ENCODE measurements around the gene MPP7.

DNA sequence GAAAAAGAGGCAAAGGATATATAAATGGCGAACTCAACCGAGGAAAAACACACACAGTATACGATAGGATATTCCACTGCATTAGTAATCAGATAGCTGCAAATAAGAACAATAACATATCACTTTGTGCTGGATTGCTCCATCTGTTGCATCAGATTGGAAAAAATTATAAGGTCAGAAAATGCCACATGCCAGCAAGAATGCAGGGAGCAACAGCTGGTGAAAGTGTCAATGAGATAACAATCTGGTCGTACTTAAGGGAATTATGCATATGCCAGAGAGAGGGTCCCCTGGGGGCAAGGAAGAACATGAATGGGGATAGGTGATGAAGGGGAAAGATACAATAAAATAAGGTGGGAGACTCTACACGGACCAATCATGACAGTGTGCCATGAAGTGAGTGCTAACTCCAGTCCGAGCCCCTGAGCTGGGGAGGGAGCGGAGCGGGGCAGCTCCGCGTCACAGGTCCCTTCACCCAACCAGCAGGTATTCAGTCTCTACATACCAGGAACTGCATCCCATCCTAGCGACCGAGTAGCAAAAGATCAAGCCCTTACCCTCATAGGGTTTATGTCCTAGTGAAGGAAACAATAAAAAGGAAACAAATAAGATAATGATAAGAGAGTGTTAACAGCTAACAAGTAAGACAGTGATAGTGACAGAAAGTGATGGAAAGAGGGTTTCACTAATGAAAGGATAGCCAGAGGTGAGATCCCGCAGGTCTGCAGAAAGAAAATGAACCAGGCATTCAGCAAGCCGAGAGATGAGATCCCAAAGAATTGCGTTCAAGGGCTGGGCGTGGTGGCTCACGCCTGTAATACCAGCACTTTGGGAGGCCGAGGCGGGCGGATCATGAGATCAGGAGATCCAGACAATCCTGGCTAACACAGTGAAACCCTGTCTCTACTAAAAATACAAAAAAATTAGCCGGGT is 9.4 kb downstream of the MPP7 start:
- TF ChIP-seq, protein P1, sequence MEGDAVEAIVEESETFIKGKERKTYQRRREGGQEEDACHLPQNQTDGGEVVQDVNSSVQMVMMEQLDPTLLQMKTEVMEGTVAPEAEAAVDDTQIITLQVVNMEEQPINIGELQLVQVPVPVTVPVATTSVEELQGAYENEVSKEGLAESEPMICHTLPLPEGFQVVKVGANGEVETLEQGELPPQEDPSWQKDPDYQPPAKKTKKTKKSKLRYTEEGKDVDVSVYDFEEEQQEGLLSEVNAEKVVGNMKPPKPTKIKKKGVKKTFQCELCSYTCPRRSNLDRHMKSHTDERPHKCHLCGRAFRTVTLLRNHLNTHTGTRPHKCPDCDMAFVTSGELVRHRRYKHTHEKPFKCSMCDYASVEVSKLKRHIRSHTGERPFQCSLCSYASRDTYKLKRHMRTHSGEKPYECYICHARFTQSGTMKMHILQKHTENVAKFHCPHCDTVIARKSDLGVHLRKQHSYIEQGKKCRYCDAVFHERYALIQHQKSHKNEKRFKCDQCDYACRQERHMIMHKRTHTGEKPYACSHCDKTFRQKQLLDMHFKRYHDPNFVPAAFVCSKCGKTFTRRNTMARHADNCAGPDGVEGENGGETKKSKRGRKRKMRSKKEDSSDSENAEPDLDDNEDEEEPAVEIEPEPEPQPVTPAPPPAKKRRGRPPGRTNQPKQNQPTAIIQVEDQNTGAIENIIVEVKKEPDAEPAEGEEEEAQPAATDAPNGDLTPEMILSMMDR (IDR thresholded peaks at IDR 0.05): no peak
- no peak for TF ChIP-seq POLR2A (IDR thresholded peaks at IDR 0.05; ENCODE audit: low read depth)

All from esophagus muscularis mucosa (tissue), 3 donors.